CD4-positive, alpha-beta T cell (primary cell): ENCODE measurements around the gene DSCAML1. TPM values are rescaled to one million over a fixed set of nuclear protein-coding genes. Genes with fewer than 3 reads are reported as not detected.

ENCODE experiments used
- ATAC-seq: fragments of 200-7000 bp; cut with Tn5 transposase; one replicate; pipeline ENCODE4 v1.10.0; 2022; ENCODE audit warnings: mild to moderate bottlenecking; ENCODE audit not compliant: poor library complexity
- CTCF ChIA-PET: fragments of 350-600 bp; sonication (Branson Sonifier 250); formaldehyde crosslinking; loops from one replicate; lab custom pipeline; 2021; ENCODE audit warnings: antibody characterized with exemption, inconsistent platforms; lab: Charles Lee
- POLR2A ChIA-PET: fragments of 350-600 bp; sonication (Branson Sonifier 250); formaldehyde crosslinking; loops from one replicate; lab custom pipeline; 2021; ENCODE audit warnings: antibody characterized with exemption, inconsistent platforms; lab: Charles Lee
- DNase-seq, 14 experiments: peaks; one replicate each; pipeline ENCODE4 v3.0.0-alpha.2; 2013 to 2020; ENCODE audit warnings: mixed read lengths in 2 of 14
- H3K27ac ChIP-seq, 2 donors: one replicate each; pipeline versions ENCODE4 v1.5.1 to v1.7.0; 2013; ENCODE audit warnings: low read length in 2 of 2, low read depth in 1 of 2, mild to moderate bottlenecking in 1 of 2
- H3K27me3 ChIP-seq, 2 experiments: 1 replicate in 1 of 2; 2 replicates in 1 of 2; pipeline versions ENCODE4 v1.6.1 to v1.7.0; 2013; ENCODE audit warnings: low read length in 2 of 2, control low read depth in 1 of 2, mild to moderate bottlenecking in 1 of 2, moderate library complexity in 1 of 2; ENCODE audit not compliant: insufficient read depth in 2 of 2, control insufficient read depth in 1 of 2
- H3K36me3 ChIP-seq: one replicate; pipeline ENCODE4 v1.6.1; 2013; ENCODE audit warnings: low read length, control low read depth; ENCODE audit not compliant: insufficient read depth
- H3K4me1 ChIP-seq: one replicate; pipeline ENCODE4 v1.6.1; 2013; ENCODE audit warnings: low read length, control low read depth; ENCODE audit not compliant: insufficient read depth
- H3K4me3 ChIP-seq: one replicate; pipeline ENCODE4 v1.5.1; 2013; ENCODE audit warnings: mild to moderate bottlenecking, low read length, moderate library complexity
- H3K9me3 ChIP-seq, 2 experiments: 1 replicate in 1 of 2; 2 replicates in 1 of 2; pipeline versions ENCODE4 v1.6.1 to v1.7.0; 2013; ENCODE audit warnings: low read length in 2 of 2, mild to moderate bottlenecking in 2 of 2, control low read depth in 1 of 2, moderate library complexity in 1 of 2; ENCODE audit not compliant: control insufficient read depth in 1 of 2, insufficient read depth in 1 of 2
- H3K27ac Mint-ChIP-seq: one replicate; pipeline ENCODE4 v1.8.0; 2020; ENCODE audit warnings: mixed read lengths
- H3K27me3 Mint-ChIP-seq: one replicate; pipeline ENCODE4 v1.8.0; 2021; ENCODE audit warnings: mixed read lengths
- H3K36me3 Mint-ChIP-seq: one replicate; pipeline ENCODE4 v1.8.0; 2021; ENCODE audit warnings: low read depth, mixed read lengths
- H3K4me1 Mint-ChIP-seq: one replicate; pipeline ENCODE4 v1.8.0; 2021; ENCODE audit warnings: low read depth, mixed read lengths
- H3K4me3 Mint-ChIP-seq: one replicate; pipeline ENCODE4 v1.8.0; 2020; ENCODE audit warnings: mild to moderate bottlenecking, mixed read lengths
- H3K9me3 Mint-ChIP-seq: one replicate; pipeline ENCODE4 v1.8.0; 2020; ENCODE audit warnings: mixed read lengths
- CTCF ChIP-seq: fragments of 200-600 bp; IDR thresholded peaks from one replicate; pipeline ENCODE4 v1.8.0; 2022; ENCODE audit warnings: antibody characterized with exemption, mild to moderate bottlenecking
- intact Hi-C, 2 experiments: fragments of 100-400 bp; cut with DNase I in 1 of 2; cut with micrococcal nuclease in 1 of 2; formaldehyde crosslinking; loops; one replicate each; pipeline versions ENCODE4 v1.15.1 to v1.9.0; 2023 to 2025; cut with DNase I, micrococcal nuclease
- total RNA-seq, 174 experiments: library from RNA in 2 of 174; stranded (reverse) in 2 of 174; gene quantifications; one replicate each; pipeline ENCODE4 v1.2.3 and lab custom pipeline; 2021 to 2026

The DSCAML1 gene
- total RNA-seq, 2 experiments from 2014 or later, result 0.22 to 0.61 TPM

- ChIA-PET CTCF (interaction anchor here (0.6 kb wide), 1 partner anchor 249 kb away, joined by 3 read pairs; no protein-coding TSS in a partner anchor), POLR2A (no interaction called here)
- Mint-ChIP-seq H3K36me3 (no peaks in the 10 kb centered on the region), H3K4me3 (no peak overlapping the region), H3K9me3 (no peaks in the 10 kb centered on the region), H3K4me1 (no peaks in the 10 kb centered on the region), H3K27me3 (peaks cover 66% of the 10 kb centered on the region), H3K27ac (no peak overlapping the region)
- intact Hi-C loops, result no loop called here
- Histone ChIP-seq H3K36me3 (no peaks in the 10 kb centered on the region), H3K4me3 (no peak overlapping the region), H3K27me3 (peaks cover 0 to 25% of the 10 kb centered on the region in 2 experiments), H3K4me1 (no peaks in the 10 kb centered on the region), H3K9me3 (peaks cover 0 to 5% of the 10 kb centered on the region in 2 experiments), H3K27ac (no peak overlapping the region)
- DNase-seq, result no peak
- no peak for TF ChIP-seq CTCF
- no peak for ATAC-seq
These were observed 15.4 kb downstream of the DSCAML1 start for GRCh38 chr11:117781627-117782026.

GRCh38 chr11:117780456-117780855, 16.6 kb downstream of the DSCAML1 start:
- H3K4me3 Mint-ChIP-seq, result no peak overlapping the region
- H3K4me1 ChIP-seq, result no peaks in the 10 kb centered on the region
- CTCF ChIA-PET, result no interaction called here
- intact Hi-C loops, result no loop called here
- no peaks in the 10 kb centered on the region for H3K9me3 Mint-ChIP-seq
- H3K27me3 Mint-ChIP-seq, result peaks cover 65% of the 10 kb centered on the region
- no peaks in the 10 kb centered on the region for H3K36me3 ChIP-seq
- TF ChIP-seq CTCF, result no peak
- H3K27ac Mint-ChIP-seq, result no peak overlapping the region
- DNase-seq, result no peak
- no peaks in the 10 kb centered on the region for H3K4me1 Mint-ChIP-seq
- POLR2A ChIA-PET, result no interaction called here
- H3K27me3 ChIP-seq, result peaks cover 0 to 25% of the 10 kb centered on the region in 2 experiments
- H3K27ac ChIP-seq, result no peak overlapping the region
- ATAC-seq, result no peak
- H3K9me3 ChIP-seq, result peaks cover 0 to 5% of the 10 kb centered on the region in 2 experiments
- H3K36me3 Mint-ChIP-seq, result no peaks in the 10 kb centered on the region
- H3K4me3 ChIP-seq, result no peak overlapping the region

- no peaks in the 10 kb centered on the region for H3K36me3 ChIP-seq
- no peak overlapping the region for H3K27ac Mint-ChIP-seq
- ChIA-PET CTCF (no interaction called here), POLR2A (no interaction called here)
- intact Hi-C loops, result no loop called here
- no peak for TF ChIP-seq CTCF
- no peak overlapping the region for H3K4me3 Mint-ChIP-seq
- H3K9me3 ChIP-seq, result peaks cover 0 to 5% of the 10 kb centered on the region in 2 experiments
- peaks cover 34% of the 10 kb centered on the region for H3K27me3 Mint-ChIP-seq
- H3K4me1 Mint-ChIP-seq, result no peaks in the 10 kb centered on the region
- H3K4me3 ChIP-seq, result no peak overlapping the region
- peaks cover 0 to 7% of the 10 kb centered on the region in 2 experiments for H3K27me3 ChIP-seq
- ATAC-seq (no peak), DNase-seq (no peak)
- H3K4me1 ChIP-seq, result no peaks in the 10 kb centered on the region
- H3K36me3 Mint-ChIP-seq, result no peaks in the 10 kb centered on the region
- no peaks in the 10 kb centered on the region for H3K9me3 Mint-ChIP-seq
- H3K27ac ChIP-seq, result no peak overlapping the region
These were observed 22.5 kb downstream of the DSCAML1 start for GRCh38 chr11:117774553-117774952.
